ENCODE measurements around the gene RUFY3. TPM values are rescaled to one million over a fixed set of nuclear protein-coding genes. Genes with fewer than 3 reads are reported as not detected.

Gene RUFY3
- total and polyA plus RNA-seq, 2 experiments from 2014 or later, result 18.3 to 29.2 TPM

DNA sequence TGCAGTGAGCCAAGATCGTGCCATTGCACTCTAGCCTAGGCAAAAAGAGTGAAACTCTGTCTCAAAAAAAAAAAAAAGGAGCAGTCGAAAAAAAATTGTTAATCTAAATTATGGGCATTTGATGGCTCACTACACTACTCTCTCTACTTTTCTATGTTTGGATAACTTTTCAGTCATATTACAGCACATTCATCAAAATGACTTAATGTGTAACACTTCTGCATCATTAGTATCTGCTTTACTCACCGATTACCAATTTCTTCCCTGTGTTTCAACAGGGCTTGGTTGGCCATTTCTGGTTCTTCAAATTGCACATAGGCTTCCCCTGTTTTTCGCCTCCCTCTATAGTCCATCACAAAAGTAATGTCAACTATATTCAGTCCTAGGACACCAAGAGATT lies 109.5 kb downstream of the RUFY3 start:
- H3K79me2 ChIP-seq (replicated peaks; ENCODE audit: insufficient read depth), result peaks cover 65% of the 10 kb centered on the region
- no peaks in the 10 kb centered on the region for H3K9me2 ChIP-seq (ENCODE audit: insufficient read depth)
- ATAC-seq, result no peak
- H3K4me1 ChIP-seq (ENCODE audit: insufficient read depth), result peaks cover under 1% of the 10 kb centered on the region; the same call in 1 of the 2 replicates
- Mint-ChIP-seq H3K4me1 (peaks cover 2% of the 10 kb centered on the region; the same call in 1 of the 3 replicates), H3K27ac (no peak overlapping the region), H3K27me3 (ENCODE audit: insufficient read depth, low read depth, poor library complexity) (peaks cover 5% of the 10 kb centered on the region), H3K36me3 (ENCODE audit: low read depth) (peaks cover 87% of the 10 kb centered on the region), H3K9me3 (no peaks in the 10 kb centered on the region), H3K4me3 (no peak overlapping the region)
- no peak overlapping the region for H2AFZ ChIP-seq
- TF ChIP-seq POLR2AphosphoS5 (IDR thresholded peaks at IDR 0.05; ENCODE audit: low read depth) (no peak), CREB1 (CRISPR knock-in tag; IDR thresholded peaks at IDR 0.05; ENCODE audit: low read depth) (no peak), ZNF114 (CRISPR knock-in tag; IDR thresholded peaks at IDR 0.05) (no peak), EZH2phosphoT487 (IDR thresholded peaks at IDR 0.05; ENCODE audit: unreplicated experiment) (no peak), STAT1 (IDR thresholded peaks at IDR 0.05; ENCODE audit: unreplicated experiment) (no peak), ZNF331 (CRISPR knock-in tag; IDR thresholded peaks at IDR 0.05; ENCODE audit: low read depth) (no peak), EZH2 (IDR thresholded peaks at IDR 0.05; ENCODE audit: low read depth, unreplicated experiment) (no peak), JUNB (IDR thresholded peaks at IDR 0.05; ENCODE audit: unreplicated experiment) (no peak)
- TF ChIP-seq, protein P1, sequence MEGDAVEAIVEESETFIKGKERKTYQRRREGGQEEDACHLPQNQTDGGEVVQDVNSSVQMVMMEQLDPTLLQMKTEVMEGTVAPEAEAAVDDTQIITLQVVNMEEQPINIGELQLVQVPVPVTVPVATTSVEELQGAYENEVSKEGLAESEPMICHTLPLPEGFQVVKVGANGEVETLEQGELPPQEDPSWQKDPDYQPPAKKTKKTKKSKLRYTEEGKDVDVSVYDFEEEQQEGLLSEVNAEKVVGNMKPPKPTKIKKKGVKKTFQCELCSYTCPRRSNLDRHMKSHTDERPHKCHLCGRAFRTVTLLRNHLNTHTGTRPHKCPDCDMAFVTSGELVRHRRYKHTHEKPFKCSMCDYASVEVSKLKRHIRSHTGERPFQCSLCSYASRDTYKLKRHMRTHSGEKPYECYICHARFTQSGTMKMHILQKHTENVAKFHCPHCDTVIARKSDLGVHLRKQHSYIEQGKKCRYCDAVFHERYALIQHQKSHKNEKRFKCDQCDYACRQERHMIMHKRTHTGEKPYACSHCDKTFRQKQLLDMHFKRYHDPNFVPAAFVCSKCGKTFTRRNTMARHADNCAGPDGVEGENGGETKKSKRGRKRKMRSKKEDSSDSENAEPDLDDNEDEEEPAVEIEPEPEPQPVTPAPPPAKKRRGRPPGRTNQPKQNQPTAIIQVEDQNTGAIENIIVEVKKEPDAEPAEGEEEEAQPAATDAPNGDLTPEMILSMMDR (conservative IDR thresholded peaks at IDR 0.05; ENCODE audit: low read depth in 2 of 2), result no peak
- TF ChIP-seq, protein P2, sequence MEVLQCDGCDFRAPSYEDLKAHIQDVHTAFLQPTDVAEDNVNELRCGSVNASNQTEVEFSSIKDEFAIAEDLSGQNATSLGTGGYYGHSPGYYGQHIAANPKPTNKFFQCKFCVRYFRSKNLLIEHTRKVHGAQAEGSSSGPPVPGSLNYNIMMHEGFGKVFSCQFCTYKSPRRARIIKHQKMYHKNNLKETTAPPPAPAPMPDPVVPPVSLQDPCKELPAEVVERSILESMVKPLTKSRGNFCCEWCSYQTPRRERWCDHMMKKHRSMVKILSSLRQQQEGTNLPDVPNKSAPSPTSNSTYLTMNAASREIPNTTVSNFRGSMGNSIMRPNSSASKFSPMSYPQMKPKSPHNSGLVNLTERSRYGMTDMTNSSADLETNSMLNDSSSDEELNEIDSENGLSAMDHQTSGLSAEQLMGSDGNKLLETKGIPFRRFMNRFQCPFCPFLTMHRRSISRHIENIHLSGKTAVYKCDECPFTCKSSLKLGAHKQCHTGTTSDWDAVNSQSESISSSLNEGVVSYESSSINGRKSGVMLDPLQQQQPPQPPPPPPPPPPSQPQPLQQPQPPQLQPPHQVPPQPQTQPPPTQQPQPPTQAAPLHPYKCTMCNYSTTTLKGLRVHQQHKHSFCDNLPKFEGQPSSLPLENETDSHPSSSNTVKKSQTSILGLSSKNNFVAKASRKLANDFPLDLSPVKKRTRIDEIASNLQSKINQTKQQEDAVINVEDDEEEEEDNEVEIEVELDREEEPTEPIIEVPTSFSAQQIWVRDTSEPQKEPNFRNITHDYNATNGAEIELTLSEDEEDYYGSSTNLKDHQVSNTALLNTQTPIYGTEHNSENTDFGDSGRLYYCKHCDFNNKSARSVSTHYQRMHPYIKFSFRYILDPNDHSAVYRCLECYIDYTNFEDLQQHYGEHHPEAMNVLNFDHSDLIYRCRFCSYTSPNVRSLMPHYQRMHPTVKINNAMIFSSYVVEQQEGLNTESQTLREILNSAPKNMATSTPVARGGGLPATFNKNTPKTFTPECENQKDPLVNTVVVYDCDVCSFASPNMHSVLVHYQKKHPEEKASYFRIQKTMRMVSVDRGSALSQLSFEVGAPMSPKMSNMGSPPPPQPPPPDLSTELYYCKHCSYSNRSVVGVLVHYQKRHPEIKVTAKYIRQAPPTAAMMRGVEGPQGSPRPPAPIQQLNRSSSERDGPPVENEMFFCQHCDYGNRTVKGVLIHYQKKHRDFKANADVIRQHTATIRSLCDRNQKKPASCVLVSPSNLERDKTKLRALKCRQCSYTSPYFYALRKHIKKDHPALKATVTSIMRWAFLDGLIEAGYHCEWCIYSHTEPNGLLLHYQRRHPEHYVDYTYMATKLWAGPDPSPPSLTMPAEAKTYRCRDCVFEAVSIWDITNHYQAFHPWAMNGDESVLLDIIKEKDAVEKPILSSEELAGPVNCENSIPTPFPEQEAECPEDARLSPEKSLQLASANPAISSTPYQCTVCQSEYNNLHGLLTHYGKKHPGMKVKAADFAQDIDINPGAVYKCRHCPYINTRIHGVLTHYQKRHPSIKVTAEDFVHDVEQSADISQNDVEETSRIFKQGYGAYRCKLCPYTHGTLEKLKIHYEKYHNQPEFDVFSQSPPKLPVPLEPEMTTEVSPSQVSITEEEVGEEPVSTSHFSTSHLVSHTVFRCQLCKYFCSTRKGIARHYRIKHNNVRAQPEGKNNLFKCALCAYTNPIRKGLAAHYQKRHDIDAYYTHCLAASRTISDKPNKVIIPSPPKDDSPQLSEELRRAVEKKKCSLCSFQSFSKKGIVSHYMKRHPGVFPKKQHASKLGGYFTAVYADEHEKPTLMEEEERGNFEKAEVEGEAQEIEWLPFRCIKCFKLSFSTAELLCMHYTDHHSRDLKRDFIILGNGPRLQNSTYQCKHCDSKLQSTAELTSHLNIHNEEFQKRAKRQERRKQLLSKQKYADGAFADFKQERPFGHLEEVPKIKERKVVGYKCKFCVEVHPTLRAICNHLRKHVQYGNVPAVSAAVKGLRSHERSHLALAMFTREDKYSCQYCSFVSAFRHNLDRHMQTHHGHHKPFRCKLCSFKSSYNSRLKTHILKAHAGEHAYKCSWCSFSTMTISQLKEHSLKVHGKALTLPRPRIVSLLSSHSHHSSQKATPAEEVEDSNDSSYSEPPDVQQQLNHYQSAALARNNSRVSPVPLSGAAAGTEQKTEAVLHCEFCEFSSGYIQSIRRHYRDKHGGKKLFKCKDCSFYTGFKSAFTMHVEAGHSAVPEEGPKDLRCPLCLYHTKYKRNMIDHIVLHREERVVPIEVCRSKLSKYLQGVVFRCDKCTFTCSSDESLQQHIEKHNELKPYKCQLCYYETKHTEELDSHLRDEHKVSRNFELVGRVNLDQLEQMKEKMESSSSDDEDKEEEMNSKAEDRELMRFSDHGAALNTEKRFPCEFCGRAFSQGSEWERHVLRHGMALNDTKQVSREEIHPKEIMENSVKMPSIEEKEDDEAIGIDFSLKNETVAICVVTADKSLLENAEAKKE (CRISPR knock-in tag; IDR thresholded peaks at IDR 0.05), result no peak
- TF ChIP-seq, protein P3, sequence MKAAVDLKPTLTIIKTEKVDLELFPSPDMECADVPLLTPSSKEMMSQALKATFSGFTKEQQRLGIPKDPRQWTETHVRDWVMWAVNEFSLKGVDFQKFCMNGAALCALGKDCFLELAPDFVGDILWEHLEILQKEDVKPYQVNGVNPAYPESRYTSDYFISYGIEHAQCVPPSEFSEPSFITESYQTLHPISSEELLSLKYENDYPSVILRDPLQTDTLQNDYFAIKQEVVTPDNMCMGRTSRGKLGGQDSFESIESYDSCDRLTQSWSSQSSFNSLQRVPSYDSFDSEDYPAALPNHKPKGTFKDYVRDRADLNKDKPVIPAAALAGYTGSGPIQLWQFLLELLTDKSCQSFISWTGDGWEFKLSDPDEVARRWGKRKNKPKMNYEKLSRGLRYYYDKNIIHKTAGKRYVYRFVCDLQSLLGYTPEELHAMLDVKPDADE (IDR thresholded peaks at IDR 0.05), result no peak
- TF ChIP-seq, protein P4, sequence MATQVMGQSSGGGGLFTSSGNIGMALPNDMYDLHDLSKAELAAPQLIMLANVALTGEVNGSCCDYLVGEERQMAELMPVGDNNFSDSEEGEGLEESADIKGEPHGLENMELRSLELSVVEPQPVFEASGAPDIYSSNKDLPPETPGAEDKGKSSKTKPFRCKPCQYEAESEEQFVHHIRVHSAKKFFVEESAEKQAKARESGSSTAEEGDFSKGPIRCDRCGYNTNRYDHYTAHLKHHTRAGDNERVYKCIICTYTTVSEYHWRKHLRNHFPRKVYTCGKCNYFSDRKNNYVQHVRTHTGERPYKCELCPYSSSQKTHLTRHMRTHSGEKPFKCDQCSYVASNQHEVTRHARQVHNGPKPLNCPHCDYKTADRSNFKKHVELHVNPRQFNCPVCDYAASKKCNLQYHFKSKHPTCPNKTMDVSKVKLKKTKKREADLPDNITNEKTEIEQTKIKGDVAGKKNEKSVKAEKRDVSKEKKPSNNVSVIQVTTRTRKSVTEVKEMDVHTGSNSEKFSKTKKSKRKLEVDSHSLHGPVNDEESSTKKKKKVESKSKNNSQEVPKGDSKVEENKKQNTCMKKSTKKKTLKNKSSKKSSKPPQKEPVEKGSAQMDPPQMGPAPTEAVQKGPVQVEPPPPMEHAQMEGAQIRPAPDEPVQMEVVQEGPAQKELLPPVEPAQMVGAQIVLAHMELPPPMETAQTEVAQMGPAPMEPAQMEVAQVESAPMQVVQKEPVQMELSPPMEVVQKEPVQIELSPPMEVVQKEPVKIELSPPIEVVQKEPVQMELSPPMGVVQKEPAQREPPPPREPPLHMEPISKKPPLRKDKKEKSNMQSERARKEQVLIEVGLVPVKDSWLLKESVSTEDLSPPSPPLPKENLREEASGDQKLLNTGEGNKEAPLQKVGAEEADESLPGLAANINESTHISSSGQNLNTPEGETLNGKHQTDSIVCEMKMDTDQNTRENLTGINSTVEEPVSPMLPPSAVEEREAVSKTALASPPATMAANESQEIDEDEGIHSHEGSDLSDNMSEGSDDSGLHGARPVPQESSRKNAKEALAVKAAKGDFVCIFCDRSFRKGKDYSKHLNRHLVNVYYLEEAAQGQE (IDR thresholded peaks at IDR 0.05; ENCODE audit: unreplicated experiment), result no peak
- H3K27me3 ChIP-seq (ENCODE audit: insufficient read depth), result no peaks in the 10 kb centered on the region
- H3K4me2 ChIP-seq, result no peak overlapping the region
- peaks cover 60% of the 10 kb centered on the region for H3K36me3 ChIP-seq (ENCODE audit: insufficient read depth)
- H3F3A ChIP-seq (replicated peaks; ENCODE audit: low read depth), result no peaks in the 10 kb centered on the region
- no peak overlapping the region for H3K27ac ChIP-seq (ENCODE audit: low read depth)
- no peak overlapping the region for H3K4me3 ChIP-seq
- no peak for DNase-seq (ENCODE audit: low spot score)
- H4K20me1 ChIP-seq (replicated peaks; ENCODE audit: insufficient read depth), result peaks cover 33% of the 10 kb centered on the region

Measured in GM23338 (cell line).